Peyer's patch (tissue), 4 donors: ENCODE data around the gene CDH4. TPM values are rescaled to one million over a fixed set of nuclear protein-coding genes. Genes with fewer than 3 reads are reported as not detected.

ENCODE experiments used
- DNase-seq, 3 donors: peaks; one replicate each; pipeline ENCODE4 v3.0.0-alpha.2; 2017 to 2019
- H3K27ac ChIP-seq, 4 donors: fragments of 200-600 bp; sonication (generic); one replicate each; pipeline ENCODE4 v1.5.1; 2016 to 2019
- H3K27me3 ChIP-seq, 2 donors: fragments of 200-600 bp; sonication (generic); one replicate each; pipeline ENCODE4 v1.5.1; 2019
- H3K36me3 ChIP-seq, 3 donors: fragments of 200-600 bp; sonication (generic); one replicate each; pipeline ENCODE4 v1.5.1; 2016 to 2019
- H3K4me1 ChIP-seq, 4 donors: fragments of 200-600 bp; sonication (generic); one replicate each; pipeline ENCODE4 v1.5.1; 2016 to 2019
- H3K4me3 ChIP-seq, 4 donors: fragments of 200-600 bp; sonication (generic); 1 replicate in 3 of 4; 2 replicates in 1 of 4; pipeline ENCODE4 v1.5.1; 2016 to 2019; ENCODE audit warnings: mild to moderate bottlenecking in 1 of 4
- H3K9me3 ChIP-seq, 4 donors: fragments of 200-600 bp; sonication (generic); one replicate each; pipeline ENCODE4 v1.5.1; 2016 to 2019; ENCODE audit warnings: mild to moderate bottlenecking in 1 of 4
- POLR2A ChIP-seq, 2 donors: fragments of 450-650 bp; IDR thresholded peaks; one replicate each; pipeline ENCODE4 v1.5.1; 2017; ENCODE audit warnings: antibody characterized with exemption in 2 of 2, mild to moderate bottlenecking in 2 of 2, moderate library complexity in 2 of 2
- total RNA-seq, 4 donors: library from RNA; depleted of rRNA; stranded (reverse); fragments of >200 nt; gene quantifications; one replicate each; pipeline ENCODE4 v1.1.0, GENCODE V29; 2016
- TF ChIP-seq, protein P1 (sequence below), 6 experiments: fragments of 450-650 bp in 4 of 6; fragments of 200-600 bp in 2 of 6; sonication (generic) in 1 of 6; IDR thresholded peaks; one replicate each; pipeline ENCODE4 v1.5.1; 2017 to 2019; ENCODE audit warnings: antibody characterized with exemption in 6 of 6, mild to moderate bottlenecking in 3 of 6, moderate library complexity in 1 of 6

The CDH4 gene
- total RNA-seq, 4 donors from 2014 or later: 0.27 TPM; not detected in 3

DNA sequence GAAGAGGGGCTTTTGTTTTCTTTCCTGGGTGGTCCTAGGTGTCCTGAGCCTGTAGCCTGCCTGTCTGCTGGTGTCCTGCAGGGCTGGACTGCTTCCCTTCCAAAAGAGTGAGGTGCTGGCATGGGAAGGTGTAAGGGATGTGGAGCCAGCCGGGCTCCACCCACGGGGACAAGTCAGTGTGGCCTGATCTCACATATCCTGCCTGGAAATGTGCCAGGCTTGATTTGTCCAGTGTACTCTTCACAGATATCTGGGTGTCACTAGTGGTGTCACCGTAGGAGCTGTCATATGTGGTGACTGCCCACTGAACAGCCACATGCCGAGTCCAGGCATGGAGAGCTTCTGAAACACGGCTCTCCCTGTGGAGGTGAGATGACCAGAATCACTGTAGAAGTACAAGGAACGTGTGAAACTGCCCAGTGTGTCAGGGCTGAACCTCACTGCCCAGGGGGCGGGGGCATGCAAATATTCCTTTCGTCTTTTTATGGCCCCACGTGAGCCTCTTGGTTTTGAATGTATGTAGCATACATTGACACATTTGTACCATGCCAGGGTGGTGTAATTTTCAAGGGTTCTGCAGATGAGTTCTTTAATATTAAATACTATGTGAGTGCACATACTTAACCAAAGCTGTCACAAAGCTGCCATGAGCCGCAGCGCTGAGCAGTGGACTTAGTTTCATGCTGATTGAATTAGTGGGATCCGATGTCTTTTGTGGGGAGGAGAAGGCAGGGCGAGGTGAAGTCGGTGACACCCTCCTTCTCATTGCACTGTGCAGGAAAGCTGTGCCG, 55.8 kb downstream of the CDH4 start:
- H3K27me3 ChIP-seq: no peaks in the 10 kb centered on the region
- H3K27ac ChIP-seq: no peak overlapping the region
- H3K4me3 ChIP-seq: no peak overlapping the region
- H3K4me1 ChIP-seq: no peaks in the 10 kb centered on the region
- no peaks in the 10 kb centered on the region for H3K36me3 ChIP-seq
- no peak for TF ChIP-seq POLR2A (IDR thresholded peaks at IDR 0.05)
- TF ChIP-seq, protein P1, sequence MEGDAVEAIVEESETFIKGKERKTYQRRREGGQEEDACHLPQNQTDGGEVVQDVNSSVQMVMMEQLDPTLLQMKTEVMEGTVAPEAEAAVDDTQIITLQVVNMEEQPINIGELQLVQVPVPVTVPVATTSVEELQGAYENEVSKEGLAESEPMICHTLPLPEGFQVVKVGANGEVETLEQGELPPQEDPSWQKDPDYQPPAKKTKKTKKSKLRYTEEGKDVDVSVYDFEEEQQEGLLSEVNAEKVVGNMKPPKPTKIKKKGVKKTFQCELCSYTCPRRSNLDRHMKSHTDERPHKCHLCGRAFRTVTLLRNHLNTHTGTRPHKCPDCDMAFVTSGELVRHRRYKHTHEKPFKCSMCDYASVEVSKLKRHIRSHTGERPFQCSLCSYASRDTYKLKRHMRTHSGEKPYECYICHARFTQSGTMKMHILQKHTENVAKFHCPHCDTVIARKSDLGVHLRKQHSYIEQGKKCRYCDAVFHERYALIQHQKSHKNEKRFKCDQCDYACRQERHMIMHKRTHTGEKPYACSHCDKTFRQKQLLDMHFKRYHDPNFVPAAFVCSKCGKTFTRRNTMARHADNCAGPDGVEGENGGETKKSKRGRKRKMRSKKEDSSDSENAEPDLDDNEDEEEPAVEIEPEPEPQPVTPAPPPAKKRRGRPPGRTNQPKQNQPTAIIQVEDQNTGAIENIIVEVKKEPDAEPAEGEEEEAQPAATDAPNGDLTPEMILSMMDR (IDR thresholded peaks at IDR 0.05): no peak
- no peak for DNase-seq
- no peaks in the 10 kb centered on the region for H3K9me3 ChIP-seq

DNA sequence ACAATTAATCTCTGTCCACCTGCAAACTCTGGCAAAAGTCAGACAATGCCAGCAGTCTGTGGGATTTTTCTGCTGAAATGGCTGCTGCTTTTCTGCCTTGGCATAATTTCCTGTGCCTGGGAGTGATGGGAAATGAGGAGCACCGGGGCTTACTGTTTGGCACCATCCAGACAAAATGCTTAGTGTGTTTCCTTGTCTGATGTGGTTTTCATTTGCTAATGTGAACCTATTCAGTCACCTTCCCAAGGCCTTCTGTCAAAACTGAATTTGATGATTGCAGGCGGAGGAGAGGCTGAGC, 56.4 kb downstream of the CDH4 start:
- H3K9me3 ChIP-seq: no peaks in the 10 kb centered on the region
- no peaks in the 10 kb centered on the region for H3K27me3 ChIP-seq
- H3K36me3 ChIP-seq: no peaks in the 10 kb centered on the region
- no peaks in the 10 kb centered on the region for H3K4me1 ChIP-seq
- TF ChIP-seq, protein P1 (IDR thresholded peaks at IDR 0.05): no peak
- no peak for TF ChIP-seq POLR2A (IDR thresholded peaks at IDR 0.05)
- H3K4me3 ChIP-seq: no peak overlapping the region
- no peak for DNase-seq
- no peak overlapping the region for H3K27ac ChIP-seq

GRCh38 chr20:61310954-61311353, 58.9 kb downstream of the CDH4 start:
- peak in 1 of 3 donors; percentile 20 for DNase-seq

DNA sequence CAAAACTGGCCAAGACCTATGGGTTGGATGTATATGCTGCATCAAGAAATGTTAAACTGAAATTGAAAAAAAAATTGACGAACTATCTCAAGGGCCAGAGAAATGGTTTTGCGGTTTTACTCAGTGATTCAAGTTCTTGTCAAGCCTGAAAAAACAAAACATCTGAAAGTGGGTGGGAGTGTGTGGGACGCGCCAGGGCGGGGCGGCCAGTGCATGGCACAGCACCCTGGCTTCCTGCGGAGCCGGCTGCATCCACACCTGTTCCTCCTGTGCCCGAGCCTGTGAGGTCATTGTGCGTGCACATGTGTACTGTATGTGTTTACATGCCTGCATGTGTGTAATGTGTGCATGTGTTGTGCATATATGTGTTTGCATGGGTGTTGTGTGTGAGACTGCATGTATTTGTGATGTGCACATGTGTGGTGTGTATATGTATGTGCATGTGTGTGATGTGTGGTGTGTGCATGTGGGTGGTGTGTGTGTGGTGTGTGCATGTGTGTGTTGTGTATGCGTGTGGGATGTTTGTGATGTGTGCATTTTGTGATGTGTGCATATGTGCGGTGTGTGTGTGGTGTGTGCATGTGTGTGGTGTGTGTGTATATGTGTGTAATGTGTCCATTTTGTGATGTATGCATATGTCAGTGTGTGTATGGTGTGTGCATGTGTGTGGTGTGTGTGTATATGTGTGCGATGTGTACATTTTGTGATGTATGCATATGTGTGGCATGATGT, 59.8 kb downstream of the CDH4 start:
- H3K36me3 ChIP-seq: no peaks in the 10 kb centered on the region
- H3K4me1 ChIP-seq: no peaks in the 10 kb centered on the region
- H3K27me3 ChIP-seq: no peaks in the 10 kb centered on the region
- H3K9me3 ChIP-seq: no peaks in the 10 kb centered on the region
- no peak for DNase-seq
- H3K4me3 ChIP-seq: no peak overlapping the region
- no peak overlapping the region for H3K27ac ChIP-seq
- TF ChIP-seq, protein P1 (IDR thresholded peaks at IDR 0.05): no peak

More at GRCh38 chr20:61310954-61311353, 58.9 kb downstream of the CDH4 start:
- TF ChIP-seq, protein P1 (IDR thresholded peaks at IDR 0.05): no peak
- TF ChIP-seq POLR2A (IDR thresholded peaks at IDR 0.05): no peak
- Histone ChIP-seq H3K4me3 (no peak overlapping the region), H3K4me1 (no peaks in the 10 kb centered on the region), H3K36me3 (no peaks in the 10 kb centered on the region), H3K9me3 (no peaks in the 10 kb centered on the region), H3K27me3 (no peaks in the 10 kb centered on the region), H3K27ac (no peak overlapping the region)

DNA sequence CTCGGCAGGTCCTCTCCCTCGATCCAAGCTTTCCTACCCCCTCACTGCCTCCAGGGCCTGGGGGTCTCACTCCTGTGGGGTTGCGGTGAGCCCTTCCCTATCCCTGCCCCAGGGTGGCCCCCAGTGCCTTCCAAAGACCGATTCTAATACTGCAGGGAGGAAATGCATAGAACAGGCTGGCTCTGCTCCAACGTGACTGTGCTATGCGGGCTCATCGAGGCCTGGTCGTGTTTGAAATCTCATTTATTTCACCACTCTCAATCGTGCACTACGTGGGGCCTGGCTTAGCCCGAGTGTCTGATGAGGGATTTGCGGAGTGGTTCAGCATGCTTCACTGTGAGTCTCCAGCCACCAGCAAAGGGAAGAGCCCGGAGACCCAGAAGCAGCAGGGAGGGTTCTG, 60.9 kb downstream of the CDH4 start:
- Histone ChIP-seq H3K36me3 (no peaks in the 10 kb centered on the region), H3K27me3 (no peaks in the 10 kb centered on the region), H3K27ac (no peak overlapping the region), H3K9me3 (no peaks in the 10 kb centered on the region), H3K4me1 (no peaks in the 10 kb centered on the region), H3K4me3 (no peak overlapping the region)
- TF ChIP-seq POLR2A (IDR thresholded peaks at IDR 0.05): no peak
- TF ChIP-seq, protein P1 (IDR thresholded peaks at IDR 0.05): no peak
- DNase-seq: no peak
